Activated CD8-positive, alpha-beta T cell treated with anti-CD3 and anti-CD28 coated beads for 36 hours (primary cell): ENCODE data around the gene PTCD1. TPM values are rescaled to one million over a fixed set of nuclear protein-coding genes. Genes with fewer than 3 reads are reported as not detected.
A peak's percentile ranks its signal among the peaks of the same experiment; 100 is the strongest.

Source experiments
- ATAC-seq: fragments of 200-7000 bp; cut with Tn5 transposase; one replicate; pipeline ENCODE4 v1.10.0; 2021; ENCODE audit warnings: mild to moderate bottlenecking, moderate library complexity
- CTCF ChIA-PET: fragments of 350-600 bp; sonication (Branson Sonifier 250); formaldehyde crosslinking; loops from one replicate; lab custom pipeline; 2021; ENCODE audit warnings: antibody characterized with exemption; lab: Charles Lee
- POLR2A ChIA-PET: fragments of 350-600 bp; sonication (Branson Sonifier 250); formaldehyde crosslinking; loops from one replicate; lab custom pipeline; 2021; ENCODE audit warnings: antibody characterized with exemption; lab: Charles Lee
- DNase-seq: peaks from one replicate; pipeline ENCODE4 v3.0.0-alpha.2; 2020
- H3K27ac Mint-ChIP-seq: one replicate; pipeline ENCODE4 v1.8.0; 2021; ENCODE audit warnings: mild to moderate bottlenecking, mixed read lengths
- H3K27me3 Mint-ChIP-seq: one replicate; pipeline ENCODE4 v1.8.0; 2021; ENCODE audit warnings: mixed read lengths
- H3K36me3 Mint-ChIP-seq: one replicate; pipeline ENCODE4 v1.8.0; 2021; ENCODE audit warnings: low read depth, mixed read lengths
- H3K4me1 Mint-ChIP-seq: one replicate; pipeline ENCODE4 v1.8.0; 2021; ENCODE audit warnings: low read depth, mixed read lengths
- H3K4me3 Mint-ChIP-seq: one replicate; pipeline ENCODE4 v1.8.0; 2021; ENCODE audit warnings: mild to moderate bottlenecking, moderate library complexity, mixed read lengths
- H3K9me3 Mint-ChIP-seq: one replicate; pipeline ENCODE4 v1.8.0; 2021; ENCODE audit warnings: mixed read lengths
- intact Hi-C: fragments of 100-400 bp; cut with micrococcal nuclease; formaldehyde crosslinking; loops from one replicate; pipeline ENCODE4 v1.10.0; 2022
- total RNA-seq, 2 experiments: library from RNA; stranded (reverse); gene quantifications; one replicate each; pipeline ENCODE4 v1.2.3, GENCODE V29; 2021
- TF ChIP-seq, protein P1 (sequence below): fragments of 200-600 bp; IDR thresholded peaks from one replicate; pipeline ENCODE4 v1.8.0; 2022; ENCODE audit warnings: antibody characterized with exemption, mild to moderate bottlenecking

PTCD1 gene
- total RNA-seq, 2 experiments from 2014 or later = 7.2 to 8.2 TPM

GRCh38 chr7:99373091-99374066 lies 65.2 kb downstream of the PTCD1 start:
- H3K27ac Mint-ChIP-seq = peak overlapping the region; percentile 75
- intact Hi-C loops = no loop called here
- no peaks in the 10 kb centered on the region for H3K9me3 Mint-ChIP-seq
- ChIA-PET POLR2A (interaction anchor here (0.7 to 4.7 kb wide), 4 partner anchors 7 to 65 kb away, joined by 3 to 30 read pairs (median 4); partner anchors contain the start of genes BUD31, CPSF4, PDAP1 and PTCD1), CTCF (interaction anchor here (0.8 to 2.1 kb wide), 2 partner anchors 12 to 14 kb away, joined by 3 to 5 read pairs; no protein-coding TSS in a partner anchor)
- H3K4me3 Mint-ChIP-seq = peak overlapping the region; percentile 77
- TF ChIP-seq, protein P1, sequence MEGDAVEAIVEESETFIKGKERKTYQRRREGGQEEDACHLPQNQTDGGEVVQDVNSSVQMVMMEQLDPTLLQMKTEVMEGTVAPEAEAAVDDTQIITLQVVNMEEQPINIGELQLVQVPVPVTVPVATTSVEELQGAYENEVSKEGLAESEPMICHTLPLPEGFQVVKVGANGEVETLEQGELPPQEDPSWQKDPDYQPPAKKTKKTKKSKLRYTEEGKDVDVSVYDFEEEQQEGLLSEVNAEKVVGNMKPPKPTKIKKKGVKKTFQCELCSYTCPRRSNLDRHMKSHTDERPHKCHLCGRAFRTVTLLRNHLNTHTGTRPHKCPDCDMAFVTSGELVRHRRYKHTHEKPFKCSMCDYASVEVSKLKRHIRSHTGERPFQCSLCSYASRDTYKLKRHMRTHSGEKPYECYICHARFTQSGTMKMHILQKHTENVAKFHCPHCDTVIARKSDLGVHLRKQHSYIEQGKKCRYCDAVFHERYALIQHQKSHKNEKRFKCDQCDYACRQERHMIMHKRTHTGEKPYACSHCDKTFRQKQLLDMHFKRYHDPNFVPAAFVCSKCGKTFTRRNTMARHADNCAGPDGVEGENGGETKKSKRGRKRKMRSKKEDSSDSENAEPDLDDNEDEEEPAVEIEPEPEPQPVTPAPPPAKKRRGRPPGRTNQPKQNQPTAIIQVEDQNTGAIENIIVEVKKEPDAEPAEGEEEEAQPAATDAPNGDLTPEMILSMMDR = no peak
- H3K27me3 Mint-ChIP-seq = no peaks in the 10 kb centered on the region
- DNase-seq = no peak
- peaks cover 31% of the 10 kb centered on the region for H3K4me1 Mint-ChIP-seq
- no peak for ATAC-seq
- peaks cover 19% of the 10 kb centered on the region for H3K36me3 Mint-ChIP-seq

GRCh38 chr7:99372275-99373090 lies 66.1 kb downstream of the PTCD1 start:
- ChIA-PET CTCF (interaction anchor here (0.8 to 2.1 kb wide), 2 partner anchors 11 to 15 kb away, joined by 3 to 5 read pairs; no protein-coding TSS in a partner anchor), POLR2A (interaction anchor here (0.7 to 4.7 kb wide), 4 partner anchors 8 to 66 kb away, joined by 3 to 30 read pairs (median 4); partner anchors contain the start of genes BUD31, CPSF4, PDAP1 and PTCD1)
- Mint-ChIP-seq H3K4me1 (peaks cover 25% of the 10 kb centered on the region), H3K36me3 (peaks cover 13% of the 10 kb centered on the region), H3K4me3 (peak overlapping the region; percentile 77), H3K9me3 (no peaks in the 10 kb centered on the region), H3K27me3 (no peaks in the 10 kb centered on the region), H3K27ac (peak overlapping the region; percentile 75)
- no peak for ATAC-seq
- DNase-seq = peak; percentile 41
- intact Hi-C loops = no loop called here
- TF ChIP-seq, protein P1 = no peak

- H3K4me1 Mint-ChIP-seq = peaks cover 19% of the 10 kb centered on the region
- TF ChIP-seq, protein P1 = no peak
- POLR2A ChIA-PET = interaction anchor here (0.6 to 1.4 kb wide), 2 partner anchors 38 to 67 kb away, joined by 4 read pairs; partner anchors contain the start of genes CPSF4 and PTCD1
- H3K4me3 Mint-ChIP-seq = no peak overlapping the region
- DNase-seq (no peak), ATAC-seq (no peak)
- CTCF ChIA-PET = interaction anchor here (2.1 kb wide), 1 partner anchor 16 kb away, joined by 5 read pairs; no protein-coding TSS in a partner anchor
- H3K27me3 Mint-ChIP-seq = no peaks in the 10 kb centered on the region
- peaks cover 13% of the 10 kb centered on the region for H3K36me3 Mint-ChIP-seq
- no peaks in the 10 kb centered on the region for H3K9me3 Mint-ChIP-seq
- intact Hi-C loops = no loop called here
- no peak overlapping the region for H3K27ac Mint-ChIP-seq
Observed at GRCh38 chr7:99371376-99371920, 67.2 kb downstream of the PTCD1 start.

DNA sequence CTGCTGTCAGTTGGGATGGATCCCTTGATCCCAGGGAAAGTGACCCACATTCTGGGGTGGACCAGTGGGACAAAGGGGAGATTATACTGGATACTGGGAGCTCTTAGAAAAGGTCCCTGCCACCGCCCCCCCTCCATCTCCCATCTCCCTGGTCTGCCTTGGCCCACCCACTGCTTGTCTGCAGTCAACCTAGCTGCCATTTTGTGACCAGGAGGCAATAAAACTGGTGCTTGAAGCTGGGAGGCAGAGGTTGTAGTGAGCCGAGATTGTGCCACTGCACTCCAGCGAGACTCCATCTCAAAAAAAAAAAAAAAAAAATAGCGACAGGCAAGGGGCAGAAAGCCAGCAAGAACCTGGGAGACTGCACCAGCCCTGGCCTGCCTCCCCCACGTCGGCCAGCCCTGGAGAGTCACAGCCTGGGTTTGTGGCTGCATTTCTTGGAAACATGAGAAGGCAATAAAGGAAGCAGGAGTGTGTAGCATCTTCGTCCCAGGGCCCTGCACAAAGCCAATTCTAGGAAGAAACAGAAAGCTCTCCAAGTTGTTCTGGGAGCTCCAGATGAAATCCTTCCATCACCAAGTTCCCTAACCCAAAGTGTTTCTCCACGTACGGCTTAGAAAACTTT lies 68.7 kb downstream of the PTCD1 start:
- CTCF ChIA-PET = interaction anchor here (1.2 to 1.5 kb wide), 2 partner anchors 8 to 17 kb away, joined by 3 read pairs; no protein-coding TSS in a partner anchor
- H3K27me3 Mint-ChIP-seq = no peaks in the 10 kb centered on the region
- H3K4me3 Mint-ChIP-seq = no peak overlapping the region
- TF ChIP-seq, protein P1 = no peak
- DNase-seq = peak; percentile 26
- POLR2A ChIA-PET = interaction anchor here (0.6 to 1.5 kb wide), 3 partner anchors 9 to 235 kb away, joined by 3 read pairs; no protein-coding TSS in a partner anchor
- H3K4me1 Mint-ChIP-seq = peaks cover 19% of the 10 kb centered on the region
- ATAC-seq = no peak
- intact Hi-C loops = no loop called here
- H3K27ac Mint-ChIP-seq = no peak overlapping the region
- H3K36me3 Mint-ChIP-seq = peaks cover 13% of the 10 kb centered on the region
- no peaks in the 10 kb centered on the region for H3K9me3 Mint-ChIP-seq
